Mesenchymal stem cell (in vitro differentiated cells and primary cell): ENCODE measurements around the gene TCEAL9.
A peak's percentile ranks its signal among the peaks of the same experiment; 100 is the strongest.

Source experiments
- DNase-seq: peaks from one replicate; pipeline ENCODE4 v3.0.0-alpha.2; 2013
- H2AFZ ChIP-seq: one replicate; pipeline ENCODE4 v1.6.1; 2013; ENCODE audit warnings: low read depth, mild to moderate bottlenecking, control low read depth, inconsistent platforms, low read length, moderate library complexity
- H2AK5ac ChIP-seq: 2 replicates; pipeline ENCODE4 v1.6.1; 2013; ENCODE audit warnings: low read length, moderate library complexity, mild to moderate bottlenecking, inconsistent platforms; ENCODE audit not compliant: severe bottlenecking
- H2BK120ac ChIP-seq: one replicate; pipeline ENCODE4 v1.6.1; 2013; ENCODE audit warnings: low read depth, mild to moderate bottlenecking, inconsistent platforms, low read length, moderate library complexity
- H2BK12ac ChIP-seq, 2 experiments: one replicate each; pipeline ENCODE4 v1.6.1; 2013; ENCODE audit warnings: inconsistent platforms in 2 of 2, low read length in 2 of 2, mild to moderate bottlenecking in 2 of 2, moderate library complexity in 2 of 2, control low read depth in 1 of 2
- H2BK15ac ChIP-seq: one replicate; pipeline ENCODE4 v1.6.1; 2013; ENCODE audit warnings: mild to moderate bottlenecking, low read depth, inconsistent platforms; ENCODE audit not compliant: poor library complexity, severe bottlenecking
- H2BK5ac ChIP-seq: 2 replicates; pipeline ENCODE4 v1.6.1; 2013; ENCODE audit warnings: low read depth, mild to moderate bottlenecking, low read length, control low read depth, inconsistent platforms; ENCODE audit not compliant: poor library complexity, severe bottlenecking
- H3K14ac ChIP-seq, 2 experiments: one replicate each; pipeline ENCODE4 v1.6.1; 2013; ENCODE audit warnings: inconsistent platforms in 2 of 2, low read length in 2 of 2, control low read depth in 1 of 2, mild to moderate bottlenecking in 1 of 2, moderate library complexity in 1 of 2
- H3K18ac ChIP-seq, 2 experiments: one replicate each; pipeline ENCODE4 v1.6.1; 2013; ENCODE audit warnings: inconsistent platforms in 2 of 2, low read length in 2 of 2, control low read depth in 1 of 2, low read depth in 1 of 2, mild to moderate bottlenecking in 1 of 2
- H3K23ac ChIP-seq, 2 experiments: one replicate each; pipeline ENCODE4 v1.6.1; 2013; ENCODE audit warnings: inconsistent platforms in 2 of 2, low read length in 2 of 2, mild to moderate bottlenecking in 2 of 2, moderate library complexity in 2 of 2, control low read depth in 1 of 2
- H3K27ac ChIP-seq: 2 replicates; pipeline ENCODE4 v1.5.1; 2013; ENCODE audit warnings: mild to moderate bottlenecking, moderate library complexity, low read length, control low read depth, inconsistent platforms; ENCODE audit not compliant: poor library complexity, severe bottlenecking
- H3K27me3 ChIP-seq, 2 experiments: 2 replicates each; pipeline versions ENCODE4 v1.6.1 to v1.7.0; 2013; ENCODE audit warnings: low read length in 2 of 2, mild to moderate bottlenecking in 2 of 2, moderate library complexity in 2 of 2, control low read depth in 1 of 2, inconsistent platforms in 1 of 2; ENCODE audit not compliant: control insufficient read depth in 1 of 2, insufficient read depth in 1 of 2
- H3K36me3 ChIP-seq, 2 experiments: 2 replicates each; pipeline versions ENCODE4 v1.6.1 to v1.7.0; 2013; ENCODE audit warnings: low read length in 2 of 2, control low read depth in 1 of 2, inconsistent platforms in 1 of 2, low read depth in 1 of 2, mild to moderate bottlenecking in 1 of 2; ENCODE audit not compliant: insufficient read depth in 2 of 2, control insufficient read depth in 1 of 2
- H3K4ac ChIP-seq, 2 experiments: one replicate each; pipeline ENCODE4 v1.6.1; 2013; ENCODE audit warnings: inconsistent platforms in 2 of 2, low read length in 2 of 2, mild to moderate bottlenecking in 2 of 2, moderate library complexity in 2 of 2, control low read depth in 1 of 2, low read depth in 1 of 2
- H3K4me1 ChIP-seq: 2 replicates; pipeline ENCODE4 v1.6.1; 2013; ENCODE audit warnings: low read depth, low read length, control low read depth; ENCODE audit not compliant: control insufficient read depth, insufficient read depth
- H3K4me2 ChIP-seq: 2 replicates; pipeline ENCODE4 v1.6.1; 2013; ENCODE audit warnings: low read length, mild to moderate bottlenecking, inconsistent platforms; ENCODE audit not compliant: poor library complexity, severe bottlenecking
- H3K4me3 ChIP-seq, 2 experiments: 2 replicates each; pipeline versions ENCODE4 v1.5.1 to v1.7.0; 2013; ENCODE audit warnings: low read length in 2 of 2, mild to moderate bottlenecking in 2 of 2, control low read depth in 1 of 2, low read depth in 1 of 2; ENCODE audit not compliant: insufficient read depth in 1 of 2
- H3K79me1 ChIP-seq: replicated peaks from 2 replicates; pipeline ENCODE4 v1.6.1; 2013; ENCODE audit warnings: mild to moderate bottlenecking, control low read depth, low read length, inconsistent platforms; ENCODE audit not compliant: poor library complexity, severe bottlenecking
- H3K9ac ChIP-seq: 2 replicates; pipeline ENCODE4 v1.7.0; 2013; ENCODE audit warnings: mild to moderate bottlenecking, low read length, moderate library complexity
- H3K9me3 ChIP-seq: 2 replicates; pipeline ENCODE4 v1.7.0; 2013; ENCODE audit warnings: mild to moderate bottlenecking, low read length; ENCODE audit not compliant: control insufficient read depth
- H4K8ac ChIP-seq: one replicate; pipeline ENCODE4 v1.6.1; 2013; ENCODE audit warnings: inconsistent platforms, mild to moderate bottlenecking, low read length, moderate library complexity
- H4K91ac ChIP-seq: one replicate; pipeline ENCODE4 v1.6.1; 2013; ENCODE audit warnings: mild to moderate bottlenecking, low read length, inconsistent platforms
- WGBS: methylation state at CpG from one replicate; pipeline ENCODE4 v1.1.7; 2013; ENCODE audit warnings: mixed read lengths; 5-methylcytosine and 5-hydroxymethylcytosine counted together

The TCEAL9 gene

DNA sequence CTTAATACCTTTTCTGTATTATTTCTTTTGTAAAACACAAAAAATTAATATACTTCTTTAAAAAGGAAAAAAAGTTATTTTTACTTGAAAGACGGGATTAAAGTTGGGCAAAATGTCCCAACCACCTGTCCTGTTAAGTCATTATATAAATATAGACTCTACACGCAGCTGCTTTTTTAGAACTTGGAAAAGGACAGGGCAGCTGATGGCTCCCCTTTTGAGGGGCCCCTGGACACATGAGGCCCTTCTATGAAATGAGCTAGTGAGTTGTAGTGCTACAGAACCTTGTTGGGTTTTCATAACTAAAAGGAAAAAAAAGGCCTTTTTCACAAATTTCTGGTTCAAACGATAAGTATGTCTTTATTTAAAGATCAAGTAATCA lies 44.9 kb upstream of the TCEAL9 start:
- H3K27me3 ChIP-seq, result peaks cover 0 to 43% of the 10 kb centered on the region in 2 experiments
- H3K4me2 ChIP-seq, result no peak overlapping the region
- H3K18ac ChIP-seq, result no peak overlapping the region
- H3K79me1 ChIP-seq, result no peaks in the 10 kb centered on the region
- no peak overlapping the region for H3K14ac ChIP-seq
- no peak overlapping the region for H2BK5ac ChIP-seq
- no peak overlapping the region for H2AFZ ChIP-seq
- no peak overlapping the region for H2AK5ac ChIP-seq
- no peak overlapping the region for H2BK15ac ChIP-seq
- no peak overlapping the region for H3K23ac ChIP-seq
- 88% methylated on average over 1 of the region's 3 CpGs for WGBS
- H3K4me1 ChIP-seq, result peaks cover 7% of the 10 kb centered on the region
- H3K27ac ChIP-seq, result no peak overlapping the region
- no peak overlapping the region for H3K9ac ChIP-seq
- H3K4ac ChIP-seq, result no peak overlapping the region
- H3K9me3 ChIP-seq, result no peaks in the 10 kb centered on the region
- no peak overlapping the region for H2BK12ac ChIP-seq
- no peak overlapping the region for H3K4me3 ChIP-seq
- H2BK120ac ChIP-seq, result no peak overlapping the region
- no peak overlapping the region for H4K8ac ChIP-seq
- DNase-seq, result no peak
- H3K36me3 ChIP-seq, result no peaks in the 10 kb centered on the region
- H4K91ac ChIP-seq, result no peak overlapping the region

DNA sequence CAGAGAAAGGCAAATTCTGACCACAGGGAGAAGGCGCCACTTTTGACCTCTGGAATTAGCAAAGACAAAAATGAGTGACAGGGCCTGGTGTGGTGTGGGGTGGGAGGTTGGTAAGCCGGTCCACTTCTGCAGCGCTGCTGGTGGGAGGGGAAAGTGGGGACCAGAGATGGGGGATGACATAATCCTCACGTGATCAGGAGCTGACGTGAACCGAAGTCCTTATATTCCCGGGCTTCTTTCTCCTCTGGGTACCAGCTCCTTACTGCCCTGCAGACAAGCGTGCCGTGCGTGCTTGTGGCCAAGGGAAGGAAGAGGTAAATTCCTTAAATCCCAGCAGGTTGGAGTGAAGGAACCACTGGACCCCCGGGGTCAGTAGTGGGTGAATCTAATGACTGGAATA lies 26.3 kb upstream of the TCEAL9 start, which contains the start of gene TCEAL7:
TSS of gene TCEAL7 (plus strand) at position 249 of the 400 bp plus-strand sequence. CDS start 1,165 bp downstream, outside the sequence.
- peak within 1 kb of the TSS in 1 of 2 experiments; percentile 12 for H3K18ac ChIP-seq
- H3K9me3 ChIP-seq, result no peaks in the 10 kb centered on the region
- H3K27ac ChIP-seq, result peak within 1 kb of the TSS; percentile 74
- WGBS, result 88% methylated on average over 11 of the region's 11 CpGs
- H2AK5ac ChIP-seq, result no peak within 1 kb of the TSS
- H3K4me1 ChIP-seq, result peaks cover 3% of the 10 kb centered on the region
- no peak within 1 kb of the TSS for H3K23ac ChIP-seq
- peak within 1 kb of the TSS; percentile 46 to 78 for H3K4me3 ChIP-seq
- no peak within 1 kb of the TSS for H2BK5ac ChIP-seq
- no peaks in the 10 kb centered on the region for H3K79me1 ChIP-seq
- peaks cover 0 to 18% of the 10 kb centered on the region in 2 experiments for H3K27me3 ChIP-seq
- H4K8ac ChIP-seq, result no peak within 1 kb of the TSS
- DNase-seq, result no peak
- H3K9ac ChIP-seq, result peak within 1 kb of the TSS; percentile 89
- no peak within 1 kb of the TSS for H3K14ac ChIP-seq
- H3K4ac ChIP-seq, result no peak within 1 kb of the TSS
- peak within 1 kb of the TSS; percentile 54 for H3K4me2 ChIP-seq
- H3K36me3 ChIP-seq, result peaks cover 0 to 5% of the 10 kb centered on the region in 2 experiments
- H4K91ac ChIP-seq, result no peak within 1 kb of the TSS
- H2BK120ac ChIP-seq, result peak within 1 kb of the TSS; percentile 34
- H2AFZ ChIP-seq, result peak within 1 kb of the TSS; percentile 61
- H2BK15ac ChIP-seq, result no peak within 1 kb of the TSS
- H2BK12ac ChIP-seq, result no peak within 1 kb of the TSS

DNA sequence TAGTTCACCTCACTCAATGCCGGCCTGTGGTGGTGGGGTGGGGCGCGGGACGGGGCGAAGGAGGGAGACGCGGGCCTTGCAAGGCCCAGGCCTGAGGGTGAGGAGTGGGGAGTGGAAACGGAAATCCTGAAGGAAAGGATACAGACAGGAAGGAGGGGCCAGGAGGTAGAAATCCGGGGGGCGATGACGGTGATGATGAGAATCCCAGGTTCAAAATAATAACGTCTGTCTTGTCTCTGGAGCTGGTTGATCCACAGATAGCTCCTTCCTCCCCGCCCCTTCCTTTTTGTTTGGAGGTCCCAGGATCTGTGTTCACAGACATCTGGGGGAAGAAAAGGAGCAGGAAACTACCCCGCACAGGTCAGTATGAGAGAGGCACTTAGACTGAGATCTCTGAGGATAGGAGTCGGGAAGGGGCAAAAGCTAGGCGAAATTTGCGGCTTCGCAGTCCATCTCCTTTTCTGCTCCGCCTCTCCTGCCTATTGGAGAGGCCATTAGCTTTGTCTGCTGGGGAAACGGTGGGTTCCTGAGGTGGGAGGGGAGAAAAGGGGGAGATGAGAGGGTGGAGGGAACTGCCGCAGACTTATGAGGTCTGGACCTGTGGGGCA lies 25.5 kb upstream of the TCEAL9 start:
- Histone ChIP-seq H4K8ac (no peak overlapping the region), H2BK120ac (peak overlapping the region; percentile 34), H2AK5ac (no peak overlapping the region), H3K4me3 (peak overlapping the region; percentile 46 to 78), H3K9ac (peak overlapping the region; percentile 89), H2BK15ac (no peak overlapping the region), H3K36me3 (peaks cover 0 to 5% of the 10 kb centered on the region in 2 experiments), H3K14ac (no peak overlapping the region), H3K27ac (peak overlapping the region; percentile 74), H3K4ac (no peak overlapping the region), H3K27me3 (peaks cover 0 to 18% of the 10 kb centered on the region in 2 experiments), H3K18ac (peak overlapping the region in 1 of 2 experiments; percentile 12), H3K4me1 (peaks cover 3% of the 10 kb centered on the region), H4K91ac (no peak overlapping the region), H3K79me1 (no peaks in the 10 kb centered on the region), H2BK12ac (no peak overlapping the region), H2BK5ac (no peak overlapping the region), H3K23ac (no peak overlapping the region), H3K9me3 (no peaks in the 10 kb centered on the region), H3K4me2 (peak overlapping the region; percentile 54), H2AFZ (peak overlapping the region; percentile 61)
- DNase-seq, result peak; percentile 2
- WGBS, result 33% methylated on average over 14 of the region's 21 CpGs

DNA sequence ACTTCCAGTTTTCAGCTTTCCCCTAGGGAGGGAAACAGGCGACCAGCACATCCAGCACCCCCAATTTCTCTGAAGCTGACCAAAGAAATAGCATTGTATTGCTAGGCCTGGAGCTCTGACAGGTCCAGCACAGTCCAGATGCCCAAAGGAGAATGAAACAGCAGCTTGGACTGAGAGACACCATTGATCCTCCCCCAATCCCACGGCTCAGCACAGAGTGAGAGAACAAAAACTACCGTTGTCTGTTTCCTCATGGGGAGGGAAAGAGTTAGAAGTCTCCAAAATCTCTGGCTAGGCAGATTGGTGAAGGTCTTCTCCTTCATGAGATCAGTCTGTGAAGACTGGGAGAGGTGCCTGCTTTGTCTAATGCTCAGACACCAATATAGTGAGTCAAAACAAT lies 17.6 kb upstream of the TCEAL9 start:
- H2BK15ac ChIP-seq, result no peak overlapping the region
- H3K18ac ChIP-seq, result no peak overlapping the region
- no peak overlapping the region for H4K8ac ChIP-seq
- H3K79me1 ChIP-seq, result no peaks in the 10 kb centered on the region
- WGBS, result 80% methylated on average over 1 of the region's 3 CpGs
- H3K14ac ChIP-seq, result no peak overlapping the region
- no peak overlapping the region for H2AK5ac ChIP-seq
- H3K27ac ChIP-seq, result no peak overlapping the region
- H3K4ac ChIP-seq, result no peak overlapping the region
- no peak overlapping the region for H3K4me2 ChIP-seq
- no peak overlapping the region for H2BK12ac ChIP-seq
- H3K4me3 ChIP-seq, result no peak overlapping the region
- H3K23ac ChIP-seq, result no peak overlapping the region
- H3K36me3 ChIP-seq, result no peaks in the 10 kb centered on the region
- no peak overlapping the region for H2BK120ac ChIP-seq
- no peaks in the 10 kb centered on the region for H3K4me1 ChIP-seq
- no peak overlapping the region for H2BK5ac ChIP-seq
- H4K91ac ChIP-seq, result no peak overlapping the region
- H3K27me3 ChIP-seq, result peaks cover 0 to 29% of the 10 kb centered on the region in 2 experiments
- H2AFZ ChIP-seq, result no peak overlapping the region
- no peak for DNase-seq
- H3K9ac ChIP-seq, result no peak overlapping the region
- H3K9me3 ChIP-seq, result no peaks in the 10 kb centered on the region
